A549 (cell line): Measurements from ENCODE around the gene PHC2. TPM values are rescaled to one million over a fixed set of nuclear protein-coding genes. Genes with fewer than 3 reads are reported as not detected.
A peak's percentile ranks its signal among the peaks of the same experiment; 100 is the strongest.

Source experiments
- BCL3 ChIP-seq: fragments of >200 bp; sonication (Bioruptor Twin); formaldehyde crosslinking; IDR thresholded peaks from 3 replicates; pipeline ENCODE4 v1.6.1; 2016
- BHLHE40 ChIP-seq: IDR thresholded peaks from 2 replicates; pipeline ENCODE4 v1.6.1; 2012; ENCODE audit warnings: low read depth, low read length, inconsistent platforms
- CBX2 ChIP-seq: fragments of 200-600 bp; sonication (generic); IDR thresholded peaks from 2 replicates; pipeline ENCODE4 v1.6.1; 2016; ENCODE audit warnings: low read depth, mild to moderate bottlenecking, borderline replicate concordance
- CBX8 ChIP-seq: fragments of 200-600 bp; sonication (generic); IDR thresholded peaks from 2 replicates; pipeline ENCODE4 v1.6.1; 2016
- CEBPB ChIP-seq, 2 experiments: fragments of >200 bp in 1 of 2; sonication (Bioruptor Twin) in 1 of 2; formaldehyde crosslinking in 1 of 2; IDR thresholded peaks; 2 replicates each; pipeline ENCODE4 v1.6.1; 2012 to 2016
- CHD2 ChIP-seq: fragments of 150-350 bp; IDR thresholded peaks from 2 replicates; pipeline ENCODE4 v1.6.1; 2014; ENCODE audit warnings: low read length; ENCODE audit not compliant: partially characterized antibody
- CHD4 ChIP-seq: fragments of 200-600 bp; sonication (generic); IDR thresholded peaks from 2 replicates; pipeline ENCODE4 v1.6.1; 2016; ENCODE audit warnings: antibody characterized with exemption, mild to moderate bottlenecking, borderline replicate concordance
- CTCF ChIP-seq: fragments of >200 bp; sonication (Bioruptor Twin); formaldehyde crosslinking; IDR thresholded peaks from 3 replicates; pipeline ENCODE4 v1.5.1; 2016
- EHF ChIP-seq: fragments of 250-450 bp; sonication (Bioruptor Pico); IDR thresholded peaks from 2 replicates; pipeline ENCODE4 v1.5.0; 2020; ENCODE audit warnings: mild to moderate bottlenecking
- EHMT2 ChIP-seq: fragments of 200-600 bp; sonication (generic); IDR thresholded peaks from 2 replicates; pipeline ENCODE4 v1.6.1; 2016; ENCODE audit warnings: antibody characterized with exemption, low read depth, mild to moderate bottlenecking, moderate library complexity
- ELK1 ChIP-seq: fragments of 150-350 bp; IDR thresholded peaks from 2 replicates; pipeline ENCODE4 v1.6.1; 2014; ENCODE audit warnings: low read depth, mild to moderate bottlenecking, low read length
- EP300 ChIP-seq, 2 experiments: fragments of >200 bp; sonication (Bioruptor Twin); formaldehyde crosslinking; IDR thresholded peaks; 2 replicates in 1 of 2; 3 replicates in 1 of 2; pipeline ENCODE4 v1.6.1; 2016 to 2017
- ESRRA ChIP-seq: fragments of 150-350 bp; IDR thresholded peaks from 2 replicates; pipeline ENCODE4 v1.6.1; 2014; ENCODE audit warnings: mild to moderate bottlenecking, low read length, borderline replicate concordance
- FOSB ChIP-seq: fragments of 250-450 bp; sonication (Bioruptor Pico); IDR thresholded peaks from 2 replicates; pipeline ENCODE4 v1.5.0; 2020; ENCODE audit warnings: mild to moderate bottlenecking, moderate library complexity
- FOSL2 ChIP-seq, 2 experiments: fragments of 450-650 bp in 1 of 2; fragments of >200 bp in 1 of 2; sonication (Bioruptor Twin) in 1 of 2; formaldehyde crosslinking; IDR thresholded peaks; 2 replicates each; pipeline versions ENCODE4 v1.5.0 to v1.6.1; 2016 to 2020; ENCODE audit warnings: mild to moderate bottlenecking in 1 of 2, moderate library complexity in 1 of 2
- GATA3 ChIP-seq: IDR thresholded peaks from 2 replicates; pipeline ENCODE4 v1.6.1; 2012; ENCODE audit warnings: borderline replicate concordance
- HDAC2 ChIP-seq: fragments of 200-600 bp; sonication (generic); IDR thresholded peaks from 2 replicates; pipeline ENCODE4 v1.6.1; 2016
- HES2 ChIP-seq: fragments of >200 bp; sonication (Bioruptor Twin); formaldehyde crosslinking; IDR thresholded peaks from 2 replicates; pipeline ENCODE4 v1.6.1; 2016
- HEYL ChIP-seq: fragments of 250-450 bp; sonication (Bioruptor Pico); IDR thresholded peaks from 2 replicates; pipeline ENCODE4 v1.8.0; 2021; ENCODE audit warnings: mild to moderate bottlenecking, moderate library complexity
- HOXA7 ChIP-seq: fragments of 250-450 bp; sonication (Bioruptor Pico); IDR thresholded peaks from 2 replicates; pipeline ENCODE4 v1.5.0; 2020; ENCODE audit warnings: mild to moderate bottlenecking, moderate library complexity
- JUN ChIP-seq, 2 experiments: fragments of >200 bp; sonication (Bioruptor Twin); formaldehyde crosslinking; IDR thresholded peaks; 2 replicates in 1 of 2; 3 replicates in 1 of 2; pipeline ENCODE4 v1.6.1; 2016 to 2017
- JUNB ChIP-seq: fragments of >200 bp; sonication (Bioruptor Twin); formaldehyde crosslinking; IDR thresholded peaks from 2 replicates; pipeline ENCODE4 v1.6.1; 2016
- MAX ChIP-seq: IDR thresholded peaks from 2 replicates; pipeline ENCODE4 v1.6.1; 2012
- MAZ ChIP-seq: fragments of 150-350 bp; IDR thresholded peaks from 2 replicates; pipeline ENCODE4 v1.6.1; 2014; ENCODE audit warnings: antibody characterized with exemption, low read depth, low read length, borderline replicate concordance
- NFE2L2 ChIP-seq: fragments of 150-350 bp; conservative IDR thresholded peaks from 2 replicates; pipeline ENCODE4 v1.6.1; 2014; ENCODE audit warnings: low read length
- NPAS2 ChIP-seq: fragments of 250-450 bp; sonication (Bioruptor Pico); IDR thresholded peaks from 2 replicates; pipeline ENCODE4 v1.8.0; 2022; ENCODE audit warnings: mild to moderate bottlenecking, moderate library complexity, borderline replicate concordance
- PBX3 ChIP-seq: IDR thresholded peaks from 2 replicates; pipeline ENCODE4 v1.6.1; 2012
- PHF8 ChIP-seq: fragments of 200-600 bp; sonication (generic); IDR thresholded peaks from 2 replicates; pipeline ENCODE4 v1.6.1; 2016; ENCODE audit warnings: low read depth, mild to moderate bottlenecking, antibody characterized with exemption, moderate library complexity, borderline replicate concordance
- POLR2A ChIP-seq: IDR thresholded peaks from 2 replicates; pipeline ENCODE4 v1.6.1; 2012; ENCODE audit warnings: mild to moderate bottlenecking, low read length
- POLR2AphosphoS2 ChIP-seq: conservative IDR thresholded peaks from 2 replicates; pipeline ENCODE4 v1.6.1; 2012; ENCODE audit warnings: low read length, improper control_type of control experiment, inconsistent platforms
- RARB ChIP-seq: fragments of 250-450 bp; sonication (Bioruptor Pico); IDR thresholded peaks from 2 replicates; pipeline ENCODE4 v1.8.0; 2021; ENCODE audit warnings: mild to moderate bottlenecking, moderate library complexity
- RCOR1 ChIP-seq: fragments of 150-350 bp; IDR thresholded peaks from 2 replicates; pipeline ENCODE4 v1.6.1; 2014; ENCODE audit warnings: antibody characterized with exemption, low read length, low read depth
- RFX5 ChIP-seq: fragments of 450-650 bp; IDR thresholded peaks from 2 replicates; pipeline ENCODE4 v1.7.1; 2014; ENCODE audit warnings: antibody characterized with exemption, mild to moderate bottlenecking, moderate library complexity
- SMC3 ChIP-seq: fragments of >200 bp; sonication (Bioruptor Twin); formaldehyde crosslinking; IDR thresholded peaks from 3 replicates; pipeline ENCODE4 v1.6.1; 2018; ENCODE audit warnings: inconsistent platforms
- TFCP2L1 ChIP-seq: fragments of 250-450 bp; sonication (Bioruptor Pico); IDR thresholded peaks from 2 replicates; pipeline ENCODE4 v1.5.0; 2021; ENCODE audit warnings: mild to moderate bottlenecking
- TP53 ChIP-seq: fragments of 250-450 bp; sonication (Bioruptor Pico); IDR thresholded peaks from 2 replicates; pipeline ENCODE4 v1.5.0; 2021; ENCODE audit warnings: mild to moderate bottlenecking, moderate library complexity
- USF2 ChIP-seq: fragments of 450-650 bp; IDR thresholded peaks from 2 replicates; pipeline ENCODE4 v1.6.1; 2014; ENCODE audit warnings: antibody characterized with exemption
- ZC3H11A ChIP-seq: fragments of 450-650 bp; IDR thresholded peaks from 2 replicates; pipeline ENCODE4 v1.6.1; 2014; ENCODE audit warnings: antibody characterized with exemption, mild to moderate bottlenecking
- ZFP36 ChIP-seq: fragments of 450-650 bp; IDR thresholded peaks from 2 replicates; pipeline ENCODE4 v1.6.1; 2014; ENCODE audit warnings: borderline replicate concordance; ENCODE audit not compliant: partially characterized antibody
- ZNF302 ChIP-seq: fragments of 250-450 bp; sonication (Bioruptor Pico); IDR thresholded peaks from 2 replicates; pipeline ENCODE4 v1.9.0; 2021; ENCODE audit warnings: inconsistent platforms, mild to moderate bottlenecking, moderate library complexity
- polyA plus RNA-seq, 4 experiments: library from polyadenylated mRNA; depleted of rRNA in 3 of 4; stranded (reverse); fragments of >200 nt; fragmentation: RNase III in 1 of 4; extraction: RNeasy Plus Mini Kit Qiagen cat#74134 plus additional on column Dnase treatment in 1 of 4; gene quantifications; 2 replicates in 3 of 4; 3 replicates in 1 of 4; pipeline ENCODE4 v1.2.3, GENCODE V29; 2011 to 2017

The PHC2 gene
- polyA plus RNA-seq, 2 of the 4 experiments (the other 2 are of a cell fraction): 29.9 to 33.2 TPM

GRCh38 chr1:33342041-33342723 is 88.7 kb downstream of the PHC2 start (continued):
- TF ChIP-seq CTCF (no peak), HEYL (CRISPR knock-in tag) (no peak), HES2 (no peak), TFCP2L1 (CRISPR knock-in tag) (no peak), NFE2L2 (no peak), MAX (peak; percentile 85), ZC3H11A (no peak), CHD2 (no peak), GATA3 (peak; percentile 83; the same call in 1 of the 2 replicates), NPAS2 (no peak), FOSB (no peak), BHLHE40 (no peak), POLR2A (no peak), ZNF302 (CRISPR knock-in tag) (no peak), EP300 (IDR thresholded peaks at IDR 0.05) (peak; percentile 13 to 59; a peak in 2 of 5 replicates), CBX2 (no peak), POLR2AphosphoS2 (no peak), RARB (CRISPR knock-in tag) (no peak), PBX3 (peak; percentile 75), JUN (IDR thresholded peaks at IDR 0.05) (peak; percentile 55 to 78; a peak in 3 of 5 replicates), CEBPB (IDR thresholded peaks at IDR 0.05) (peak in 1 of 2 experiments; percentile 33; a peak in 1 of 4 replicates), ZFP36 (no peak), USF2 (no peak), EHF (CRISPR knock-in tag) (no peak), HOXA7 (no peak), HDAC2 (no peak), ELK1 (no peak), CHD4 (no peak), EHMT2 (no peak), FOSL2 (IDR thresholded peaks at IDR 0.05) (peak; percentile 71), FOSL2 (CRISPR knock-in tag; IDR thresholded peaks at IDR 0.05) (peak; percentile 87), BCL3 (0 out of 3 replicates have a peak, but pooled peaks have one; percentile 23), CBX8 (no peak), RCOR1 (no peak), JUNB (peak; percentile 49), ESRRA (no peak), SMC3 (0 out of 3 replicates have a peak, but pooled peaks have one; percentile 23), TP53 (CRISPR knock-in tag) (no peak), MAZ (no peak), PHF8 (no peak), RFX5 (no peak)
